ENCODE data around the gene ATF7. TPM values are rescaled to one million over a fixed set of nuclear protein-coding genes. Genes with fewer than 3 reads are reported as not detected.

Gene ATF7
- total and polyA plus RNA-seq, 2 of the 13 experiments (the other 11 are each of a cell fraction or from before 2014, with no cell fraction given): 9.6 to 16.2 TPM

GRCh38 chr12:53538209-53538689 lies 87.9 kb downstream of the ATF7 start (continued):
- TF ChIP-seq ZNF468 (CRISPR knock-in tag; IDR thresholded peaks at IDR 0.05): no peak
- TF ChIP-seq PHF5A (CRISPR knock-in tag; IDR thresholded peaks at IDR 0.05; ENCODE audit: low read depth, unreplicated experiment): peak; percentile 38
- no peak for TF ChIP-seq ZMYM2 (CRISPR knock-in tag; IDR thresholded peaks at IDR 0.05)
- peak; percentile 44; the same call in 1 of the 2 replicates for TF ChIP-seq ZNF12 (CRISPR knock-in tag; IDR thresholded peaks at IDR 0.05)
- TF ChIP-seq SPEN (CRISPR knock-in tag; IDR thresholded peaks at IDR 0.05; ENCODE audit: low read depth): no peak
- no peak for TF ChIP-seq ZNF33B (CRISPR knock-in tag; IDR thresholded peaks at IDR 0.05)
- TF ChIP-seq ZNF557 (CRISPR knock-in tag; IDR thresholded peaks at IDR 0.05): no peak
- no peak for TF ChIP-seq MBNL3 (CRISPR knock-in tag; conservative IDR thresholded peaks at IDR 0.05)
- no peak for TF ChIP-seq FLYWCH1 (CRISPR knock-in tag; IDR thresholded peaks at IDR 0.05)
- TF ChIP-seq ZNF460 (CRISPR knock-in tag; IDR thresholded peaks at IDR 0.05; ENCODE audit: borderline replicate concordance): no peak; the same call in 1 of the 2 replicates
- no peak for TF ChIP-seq GLI4 (CRISPR knock-in tag; IDR thresholded peaks at IDR 0.05; ENCODE audit: borderline replicate concordance)
- peak; percentile 84 for TF ChIP-seq PITX1 (CRISPR knock-in tag; IDR thresholded peaks at IDR 0.05)
- TF ChIP-seq KDM4B (CRISPR knock-in tag; IDR thresholded peaks at IDR 0.05): peak; percentile 89; the same call in 1 of the 2 replicates
- no peak for TF ChIP-seq REXO4 (CRISPR knock-in tag; IDR thresholded peaks at IDR 0.05; ENCODE audit: borderline replicate concordance)
- TF ChIP-seq, protein P1, sequence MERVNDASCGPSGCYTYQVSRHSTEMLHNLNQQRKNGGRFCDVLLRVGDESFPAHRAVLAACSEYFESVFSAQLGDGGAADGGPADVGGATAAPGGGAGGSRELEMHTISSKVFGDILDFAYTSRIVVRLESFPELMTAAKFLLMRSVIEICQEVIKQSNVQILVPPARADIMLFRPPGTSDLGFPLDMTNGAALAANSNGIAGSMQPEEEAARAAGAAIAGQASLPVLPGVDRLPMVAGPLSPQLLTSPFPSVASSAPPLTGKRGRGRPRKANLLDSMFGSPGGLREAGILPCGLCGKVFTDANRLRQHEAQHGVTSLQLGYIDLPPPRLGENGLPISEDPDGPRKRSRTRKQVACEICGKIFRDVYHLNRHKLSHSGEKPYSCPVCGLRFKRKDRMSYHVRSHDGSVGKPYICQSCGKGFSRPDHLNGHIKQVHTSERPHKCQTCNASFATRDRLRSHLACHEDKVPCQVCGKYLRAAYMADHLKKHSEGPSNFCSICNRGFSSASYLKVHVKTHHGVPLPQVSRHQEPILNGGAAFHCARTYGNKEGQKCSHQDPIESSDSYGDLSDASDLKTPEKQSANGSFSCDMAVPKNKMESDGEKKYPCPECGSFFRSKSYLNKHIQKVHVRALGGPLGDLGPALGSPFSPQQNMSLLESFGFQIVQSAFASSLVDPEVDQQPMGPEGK (CRISPR knock-in tag; IDR thresholded peaks at IDR 0.05): peak; percentile 44; the same call in 1 of the 2 replicates
- TF ChIP-seq EZH2 (conservative IDR thresholded peaks at IDR 0.05; ENCODE audit: low read depth, low read length): no peak
- TF ChIP-seq XRCC5 (optimal IDR thresholded peaks at IDR 0.05; ENCODE audit: low read length): peak; percentile 45
- TF ChIP-seq NFAT5 (CRISPR knock-in tag; IDR thresholded peaks at IDR 0.05): no peak
- TF ChIP-seq REL (CRISPR knock-in tag; conservative IDR thresholded peaks at IDR 0.05): no peak
- TF ChIP-seq, protein P2, sequence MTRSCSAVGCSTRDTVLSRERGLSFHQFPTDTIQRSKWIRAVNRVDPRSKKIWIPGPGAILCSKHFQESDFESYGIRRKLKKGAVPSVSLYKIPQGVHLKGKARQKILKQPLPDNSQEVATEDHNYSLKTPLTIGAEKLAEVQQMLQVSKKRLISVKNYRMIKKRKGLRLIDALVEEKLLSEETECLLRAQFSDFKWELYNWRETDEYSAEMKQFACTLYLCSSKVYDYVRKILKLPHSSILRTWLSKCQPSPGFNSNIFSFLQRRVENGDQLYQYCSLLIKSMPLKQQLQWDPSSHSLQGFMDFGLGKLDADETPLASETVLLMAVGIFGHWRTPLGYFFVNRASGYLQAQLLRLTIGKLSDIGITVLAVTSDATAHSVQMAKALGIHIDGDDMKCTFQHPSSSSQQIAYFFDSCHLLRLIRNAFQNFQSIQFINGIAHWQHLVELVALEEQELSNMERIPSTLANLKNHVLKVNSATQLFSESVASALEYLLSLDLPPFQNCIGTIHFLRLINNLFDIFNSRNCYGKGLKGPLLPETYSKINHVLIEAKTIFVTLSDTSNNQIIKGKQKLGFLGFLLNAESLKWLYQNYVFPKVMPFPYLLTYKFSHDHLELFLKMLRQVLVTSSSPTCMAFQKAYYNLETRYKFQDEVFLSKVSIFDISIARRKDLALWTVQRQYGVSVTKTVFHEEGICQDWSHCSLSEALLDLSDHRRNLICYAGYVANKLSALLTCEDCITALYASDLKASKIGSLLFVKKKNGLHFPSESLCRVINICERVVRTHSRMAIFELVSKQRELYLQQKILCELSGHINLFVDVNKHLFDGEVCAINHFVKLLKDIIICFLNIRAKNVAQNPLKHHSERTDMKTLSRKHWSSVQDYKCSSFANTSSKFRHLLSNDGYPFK (CRISPR knock-in tag; IDR thresholded peaks at IDR 0.05; ENCODE audit: borderline replicate concordance): no peak
- TF ChIP-seq ERF (CRISPR knock-in tag; IDR thresholded peaks at IDR 0.05): peak; percentile 86

Measured in HepG2 (cell line).